Fibroblast of mammary gland (primary cell): ENCODE data around the gene PRDM16.

Experiments
- DNase-seq: peaks from one replicate; pipeline ENCODE4 v3.0.0-alpha.2; 2010; ENCODE audit warnings: low read depth
- H3K4me3 ChIP-seq: 2 replicates; pipeline ENCODE4 v1.5.1; 2011; ENCODE audit warnings: low read depth, mild to moderate bottlenecking, low read length, moderate library complexity; ENCODE audit not compliant: control insufficient read depth
- CTCF ChIP-seq: conservative IDR thresholded peaks from 2 replicates; pipeline ENCODE4 v1.5.1; 2011; ENCODE audit warnings: low read depth, low read length, inconsistent platforms; ENCODE audit not compliant: control insufficient read depth, insufficient read depth

The PRDM16 gene

GRCh38 chr1:3167255-3167654 lies 98.3 kb downstream of the PRDM16 start:
- H3K4me3 ChIP-seq, result no peak overlapping the region
- no peak for TF ChIP-seq CTCF
- DNase-seq, result no peak

DNA sequence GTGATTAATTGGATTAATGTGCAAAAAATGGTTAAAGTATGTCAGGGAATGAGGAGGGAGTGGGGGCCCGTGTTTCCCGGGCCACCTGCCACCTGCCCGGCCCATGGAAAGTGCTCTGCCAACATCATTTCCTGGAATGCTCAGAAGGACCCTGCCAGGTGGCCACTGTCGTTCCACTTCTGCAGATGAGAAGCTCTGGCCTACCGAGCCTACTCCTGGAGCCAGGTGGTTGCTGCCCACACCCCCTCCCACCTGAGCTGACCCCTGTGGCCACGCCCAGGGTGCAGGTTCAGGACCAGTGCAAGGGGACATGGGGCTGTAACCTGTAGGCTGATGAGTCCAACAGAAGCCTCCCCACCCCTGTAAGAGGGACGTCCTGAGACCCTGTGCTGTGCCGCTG lies 99.7 kb downstream of the PRDM16 start:
- no peak for DNase-seq
- TF ChIP-seq CTCF, result no peak
- H3K4me3 ChIP-seq, result no peak overlapping the region

GRCh38 chr1:3169665-3170356 lies 100.8 kb downstream of the PRDM16 start:
- H3K4me3 ChIP-seq, result no peak overlapping the region
- no peak for DNase-seq

DNA sequence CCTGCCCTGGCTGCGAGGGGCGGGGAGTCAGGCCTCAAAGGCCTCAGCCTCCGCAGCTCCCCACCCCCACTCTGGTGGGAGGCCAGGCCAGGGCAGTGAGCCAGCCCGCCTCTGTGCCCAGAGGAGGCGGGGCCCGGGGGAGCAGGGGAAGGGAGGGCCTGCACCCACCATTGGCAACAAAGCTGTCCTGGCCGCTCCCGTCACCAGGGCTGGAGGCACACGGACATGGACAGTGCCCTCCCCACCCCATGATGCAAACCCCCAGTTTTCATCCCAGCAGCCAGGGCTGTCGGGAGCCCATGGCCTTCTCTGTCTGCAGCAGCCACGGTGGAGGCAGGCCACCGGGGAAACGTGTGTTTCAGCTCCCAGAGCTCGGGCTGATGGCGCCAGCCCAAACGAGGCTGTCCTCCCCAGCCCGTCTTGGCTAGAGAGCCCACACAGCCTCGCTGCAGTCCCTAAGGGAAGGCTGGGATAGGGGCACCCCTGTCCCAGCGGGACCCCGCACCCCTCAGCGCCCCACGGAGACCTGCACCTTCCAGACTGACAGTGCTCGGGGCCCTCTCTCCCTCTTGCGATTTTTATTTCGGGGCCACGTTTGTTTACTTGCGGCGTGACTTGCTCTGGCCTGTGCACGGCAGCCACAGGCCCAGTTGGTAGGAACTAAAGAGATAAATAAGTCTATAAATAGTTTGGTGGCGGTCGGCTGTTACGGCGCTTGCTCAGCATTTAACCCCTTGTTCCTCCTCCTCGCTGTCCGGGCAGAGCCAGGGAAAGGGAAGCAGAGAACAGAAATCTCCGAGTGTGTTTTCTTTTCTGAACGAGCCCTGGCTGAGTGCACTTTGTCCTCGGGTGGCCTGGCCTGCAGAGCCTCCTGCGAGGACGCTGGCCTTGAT lies 101.8 kb downstream of the PRDM16 start:
- DNase-seq, result no peak
- no peak for TF ChIP-seq CTCF

More at GRCh38 chr1:3169665-3170356, 100.8 kb downstream of the PRDM16 start:
- no peak for TF ChIP-seq CTCF

DNA sequence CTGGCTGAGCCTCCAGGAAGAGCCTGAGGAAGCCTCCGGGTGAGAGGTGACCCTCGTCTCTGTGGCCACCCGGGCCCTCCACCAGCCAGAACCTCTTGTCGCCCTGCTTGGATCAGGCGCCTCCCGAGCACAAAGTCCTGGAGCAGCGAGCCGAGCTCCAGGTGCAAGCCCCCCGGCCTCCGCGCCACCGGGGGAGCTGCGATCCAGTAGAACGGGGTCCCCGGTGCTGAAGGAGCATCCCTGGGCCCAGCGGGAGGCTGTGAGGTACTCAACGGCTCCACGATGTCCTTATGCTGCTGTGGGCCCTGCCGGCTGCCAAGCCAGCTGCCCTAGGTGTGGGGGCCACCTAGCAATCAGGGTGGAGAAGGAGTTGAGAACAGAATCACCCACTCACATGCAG lies 102.8 kb downstream of the PRDM16 start:
- no peak overlapping the region for H3K4me3 ChIP-seq
- TF ChIP-seq CTCF, result no peak
- no peak for DNase-seq

More for the DNA sequence above, 101.8 kb downstream of the PRDM16 start:
- H3K4me3 ChIP-seq, result no peak overlapping the region

DNA sequence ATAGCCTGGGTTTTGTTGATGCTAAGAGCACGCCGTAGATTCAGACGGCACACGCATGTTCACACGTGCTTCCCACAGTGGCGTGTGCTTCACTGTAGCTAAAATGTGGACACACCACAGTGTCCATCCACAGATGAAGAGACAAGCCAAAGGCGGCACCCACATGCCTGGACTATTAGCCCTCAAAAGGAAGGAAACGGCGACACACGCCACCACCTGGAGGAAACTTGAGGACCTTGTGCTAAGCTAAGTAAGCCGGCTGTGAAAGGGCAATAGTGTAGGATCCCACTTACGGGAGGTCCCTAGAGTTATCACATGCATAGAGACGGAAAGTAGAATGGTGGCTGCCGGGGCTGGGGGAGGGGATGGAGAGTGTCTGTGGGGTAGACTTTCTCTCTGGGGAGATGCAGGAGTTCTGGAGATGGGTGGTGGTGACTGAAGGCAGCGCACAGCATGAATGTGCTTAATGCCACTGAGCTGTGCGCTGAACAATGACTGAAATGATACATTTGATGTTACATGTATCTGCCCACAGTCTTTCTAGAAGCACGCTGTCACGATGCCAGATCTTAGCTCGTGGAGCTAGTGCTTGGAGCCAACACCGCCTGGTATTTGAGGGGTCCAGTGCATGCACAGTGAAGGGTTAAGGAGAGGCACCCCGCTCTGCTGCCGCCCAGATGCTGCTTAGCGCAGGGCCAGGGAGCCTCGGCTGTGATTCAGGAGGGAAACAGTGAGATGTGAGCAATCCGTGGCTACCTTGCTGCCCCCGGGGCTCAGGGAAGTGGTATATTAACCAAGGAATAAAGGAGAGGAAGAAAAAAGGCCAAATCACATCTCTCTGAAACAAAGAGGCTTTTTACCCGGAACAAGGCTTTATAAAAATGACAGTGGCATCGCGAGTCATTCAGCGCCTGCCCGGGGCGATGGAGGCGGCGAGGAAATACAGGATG lies 103.7 kb downstream of the PRDM16 start:
- no peak for TF ChIP-seq CTCF
- no peak overlapping the region for H3K4me3 ChIP-seq
- DNase-seq, result no peak
